HG03354 (cell line): Measurements from ENCODE around the gene ETNK1.
A peak's percentile ranks its signal among the peaks of the same experiment; 100 is the strongest.
"Not testable (repeated sequence)": the region's sequence is repeated elsewhere in the genome, so short reads cannot be mapped to it uniquely, and the experiment has no call there.

Source experiments
- ATAC-seq: cut with Tn5 transposase; IDR thresholded peaks from one replicate; pipeline ENCODE4 v1.9.1; 2021; ENCODE audit warnings: mild to moderate bottlenecking; ENCODE audit not compliant: unreplicated experiment, poor library complexity, severe bottlenecking

ETNK1 gene

GRCh38 chr12:22624870-22625761, at the start of gene ETNK1:
Gene ETNK1, plus strand, starts transcription at chr12:22625171. Its CDS starts 260 bp downstream, at chr12:22625431.
- ATAC-seq = peak; percentile 97

- no peak for ATAC-seq
Measured at GRCh38 chr12:22576065-22576464, 48.9 kb upstream of the ETNK1 start.

- ATAC-seq = no peak
Measured at GRCh38 chr12:22576473-22576872, 48.5 kb upstream of the ETNK1 start.

- no peak for ATAC-seq
Measured at GRCh38 chr12:22577667-22578066, 47.3 kb upstream of the ETNK1 start.

GRCh38 chr12:22578328-22578727, 46.6 kb upstream of the ETNK1 start:
- ATAC-seq = no peak

- ATAC-seq = no peak
Measured at GRCh38 chr12:22588817-22589216, 36.2 kb upstream of the ETNK1 start.

- ATAC-seq = no peak
Measured at GRCh38 chr12:22593864-22594263, 31.1 kb upstream of the ETNK1 start.

- ATAC-seq = not testable (repeated sequence)
Measured at GRCh38 chr12:22597539-22597938, 27.4 kb upstream of the ETNK1 start.

GRCh38 chr12:22598141-22598762, 26.7 kb upstream of the ETNK1 start:
- no peak for ATAC-seq

GRCh38 chr12:22598763-22599161, 26.2 kb upstream of the ETNK1 start:
- no peak for ATAC-seq

- ATAC-seq = no peak
Measured at GRCh38 chr12:22600181-22600580, 24.8 kb upstream of the ETNK1 start.

- no peak for ATAC-seq
Measured at GRCh38 chr12:22609501-22609900, 15.5 kb upstream of the ETNK1 start.

GRCh38 chr12:22610131-22610530, 14.8 kb upstream of the ETNK1 start:
- no peak for ATAC-seq

- not testable (repeated sequence) for ATAC-seq
Measured at GRCh38 chr12:22612822-22613221, 12.1 kb upstream of the ETNK1 start.

- no peak for ATAC-seq
Measured at GRCh38 chr12:22615963-22616501, 8.9 kb upstream of the ETNK1 start.

GRCh38 chr12:22617630-22618029, 7.3 kb upstream of the ETNK1 start:
- no peak for ATAC-seq

- ATAC-seq = peak; percentile 1
Measured at GRCh38 chr12:22624548-22624869, 462 bp upstream of the ETNK1 start.

- ATAC-seq = peak; percentile 47
Measured at GRCh38 chr12:22625762-22626294, 857 bp downstream of the ETNK1 start.

- ATAC-seq = peak; percentile 38
Measured at GRCh38 chr12:22626406-22626805, 1.4 kb downstream of the ETNK1 start.

GRCh38 chr12:22627371-22627770, 2.4 kb downstream of the ETNK1 start:
- ATAC-seq = no peak

- no peak for ATAC-seq
Measured at GRCh38 chr12:22628228-22628627, 3.3 kb downstream of the ETNK1 start.
